ENCODE data around the gene IRF5.
"Not testable (repeated sequence)": the region's sequence is repeated elsewhere in the genome, so short reads cannot be mapped to it uniquely, and the experiment has no call there.

Gene IRF5

GRCh38 chr7:128912281-128912680 lies 25.4 kb upstream of the IRF5 start:
- H3K4me3 ChIP-seq (ENCODE audit: control insufficient read depth, low read depth, low read length): no peak overlapping the region
- TF ChIP-seq CTCF (IDR thresholded peaks at IDR 0.05; ENCODE audit: control insufficient read depth, insufficient read depth, low read depth, low read length, missing control alignments): no peak
- DNase-seq (ENCODE audit: low read depth): no peak

DNA sequence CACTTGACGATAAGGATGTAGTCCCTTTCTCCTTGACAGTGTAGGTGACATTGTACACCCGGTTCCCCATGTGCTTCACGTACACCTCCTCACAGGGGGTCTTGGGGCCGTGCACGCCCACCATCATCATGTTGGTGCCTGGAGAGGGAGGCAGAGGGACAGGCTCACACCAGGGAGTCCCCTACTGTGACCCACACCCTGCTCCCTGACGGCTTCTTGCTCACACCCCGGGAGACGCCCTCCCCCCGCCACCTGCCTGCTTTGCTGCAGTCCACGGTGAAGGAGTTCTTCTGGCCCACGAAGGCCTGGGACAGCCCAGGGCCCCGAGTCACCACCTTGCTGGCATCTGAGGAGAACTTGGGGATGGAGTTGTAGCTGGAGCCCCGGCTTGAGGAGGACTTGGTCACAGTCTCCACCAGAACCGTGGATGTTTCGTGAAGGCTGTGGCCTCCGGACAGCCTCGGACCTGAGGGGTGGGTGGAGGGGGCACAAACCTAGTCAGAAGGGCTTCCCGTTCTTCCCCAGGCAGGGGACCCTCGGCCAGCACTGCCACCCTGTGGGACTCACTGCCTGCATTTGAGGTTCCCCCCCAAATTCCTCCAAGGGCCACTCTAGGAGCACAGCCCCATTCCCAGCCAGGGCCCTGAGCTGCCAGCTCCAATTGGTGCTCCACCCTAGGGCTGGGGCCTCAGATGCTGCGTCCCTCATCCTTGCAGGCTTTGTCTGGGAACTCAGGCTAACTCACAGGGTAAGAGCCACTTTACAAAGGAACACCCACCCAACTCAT lies 24.8 kb upstream of the IRF5 start:
- DNase-seq (ENCODE audit: low read depth); H3K4me3 ChIP-seq (ENCODE audit: control insufficient read depth, low read depth, low read length): not testable (repeated sequence)

- H3K4me3 ChIP-seq (ENCODE audit: control insufficient read depth, low read depth, low read length): no peak overlapping the region
- no peak for DNase-seq (ENCODE audit: low read depth)
- no peak for TF ChIP-seq CTCF (IDR thresholded peaks at IDR 0.05; ENCODE audit: control insufficient read depth, insufficient read depth, low read depth, low read length, missing control alignments)
Observed at GRCh38 chr7:128913870-128914565, 23.7 kb upstream of the IRF5 start.

DNA sequence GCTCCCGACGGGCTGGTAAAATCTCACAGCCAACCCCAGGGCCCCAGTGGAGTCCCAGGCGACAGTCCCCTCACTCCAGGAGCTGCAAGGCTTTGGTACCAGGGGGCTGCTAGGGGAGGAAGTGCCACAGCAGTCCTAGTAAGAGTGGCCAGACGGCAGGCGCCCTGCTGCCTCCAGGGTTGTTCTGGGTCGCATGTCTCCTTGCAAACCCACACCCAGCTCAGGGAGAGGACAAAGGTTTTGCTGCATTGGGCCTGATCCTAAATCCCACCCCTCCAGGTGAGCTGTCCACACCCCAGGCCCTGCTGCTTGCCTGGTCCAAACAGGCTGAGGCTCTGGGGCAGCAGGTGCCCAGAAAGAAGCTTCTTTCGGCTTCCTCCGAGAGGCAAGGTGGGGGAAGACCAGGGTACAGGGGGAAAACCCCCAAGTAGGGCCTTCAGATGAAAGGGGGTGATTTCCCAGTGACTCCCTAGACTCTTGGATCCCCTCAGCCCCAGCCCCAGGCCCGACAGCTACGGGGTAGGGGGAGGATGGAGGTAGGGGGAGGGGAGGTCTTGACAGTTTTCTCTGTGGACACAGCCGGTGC lies 23.1 kb upstream of the IRF5 start:
- no peak for DNase-seq (ENCODE audit: low read depth)
- H3K4me3 ChIP-seq (ENCODE audit: control insufficient read depth, low read depth, low read length): no peak overlapping the region
- no peak for TF ChIP-seq CTCF (IDR thresholded peaks at IDR 0.05; ENCODE audit: control insufficient read depth, insufficient read depth, low read depth, low read length, missing control alignments)

GRCh38 chr7:128915271-128915819 lies 22.4 kb upstream of the IRF5 start:
- no peak overlapping the region for H3K4me3 ChIP-seq (ENCODE audit: control insufficient read depth, low read depth, low read length)
- TF ChIP-seq CTCF (IDR thresholded peaks at IDR 0.05; ENCODE audit: control insufficient read depth, insufficient read depth, low read depth, low read length, missing control alignments): no peak
- no peak for DNase-seq (ENCODE audit: low read depth)

- H3K4me3 ChIP-seq (ENCODE audit: control insufficient read depth, low read depth, low read length): no peak overlapping the region
- no peak for DNase-seq (ENCODE audit: low read depth)
Observed at GRCh38 chr7:128915841-128916642, 21.7 kb upstream of the IRF5 start.

More at GRCh38 chr7:128915841-128916642, 21.7 kb upstream of the IRF5 start:
- TF ChIP-seq CTCF (IDR thresholded peaks at IDR 0.05; ENCODE audit: control insufficient read depth, insufficient read depth, low read depth, low read length, missing control alignments): no peak
